Fibroblast of upper back skin (primary cell): ENCODE data around the gene KDSR.
A peak's percentile ranks its signal among the peaks of the same experiment; 100 is the strongest.

ENCODE experiments used
- DNase-seq: peaks from one replicate; pipeline ENCODE4 v3.0.0-alpha.2; 2013

KDSR gene, protein sequence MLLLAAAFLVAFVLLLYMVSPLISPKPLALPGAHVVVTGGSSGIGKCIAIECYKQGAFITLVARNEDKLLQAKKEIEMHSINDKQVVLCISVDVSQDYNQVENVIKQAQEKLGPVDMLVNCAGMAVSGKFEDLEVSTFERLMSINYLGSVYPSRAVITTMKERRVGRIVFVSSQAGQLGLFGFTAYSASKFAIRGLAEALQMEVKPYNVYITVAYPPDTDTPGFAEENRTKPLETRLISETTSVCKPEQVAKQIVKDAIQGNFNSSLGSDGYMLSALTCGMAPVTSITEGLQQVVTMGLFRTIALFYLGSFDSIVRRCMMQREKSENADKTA

DNA sequence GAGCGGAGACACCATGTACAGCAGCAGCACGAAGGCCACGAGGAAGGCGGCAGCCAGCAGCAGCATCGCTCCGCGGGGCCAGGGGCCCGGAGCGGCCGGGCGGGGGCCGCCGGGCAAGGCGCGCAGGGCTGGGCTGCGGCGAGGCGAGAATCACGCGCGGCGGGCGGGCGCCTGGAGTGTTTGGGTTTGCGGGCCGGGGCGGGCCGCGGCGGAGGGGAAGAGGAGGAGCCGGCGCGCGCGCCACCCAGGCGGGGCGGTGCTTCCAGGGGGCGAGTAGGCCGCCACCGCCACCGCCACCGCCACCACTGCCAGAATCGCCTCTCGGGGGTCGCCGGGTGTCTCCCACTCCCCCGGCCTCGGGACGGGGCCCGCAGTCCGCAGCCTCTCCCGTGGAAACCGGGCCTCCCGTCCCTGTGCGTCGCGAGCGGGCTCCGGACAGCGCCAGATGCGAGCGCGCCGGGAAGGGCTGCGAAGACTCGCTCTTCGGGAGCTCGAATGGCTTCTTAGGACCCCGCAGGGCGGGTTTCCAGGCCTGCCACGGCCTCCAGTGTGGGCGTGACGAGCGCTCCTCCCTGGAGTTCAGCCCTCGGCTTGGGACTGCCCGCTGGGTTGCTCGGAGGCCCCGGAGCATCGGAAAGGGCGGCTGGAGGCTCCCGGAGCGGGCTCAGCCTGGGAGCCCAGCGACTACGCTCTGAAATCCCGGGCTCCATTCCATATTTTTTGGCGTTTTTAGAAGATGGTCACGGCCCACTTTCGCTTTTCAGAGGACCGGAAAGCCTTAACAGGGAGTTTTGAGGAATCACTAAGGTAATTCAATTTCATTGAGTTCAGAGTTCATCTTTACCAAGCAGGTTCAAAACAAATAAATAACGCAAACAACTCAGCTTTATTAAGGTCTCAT lies at the start of gene KDSR:
KDSR (minus strand) TSS at position 154 of the 901 bp plus-strand sequence; CDS start at position 66, 88 bp downstream.
- peak; percentile 99 for DNase-seq

- DNase-seq: no peak
Observed at GRCh38 chr18:63412953-63413352, 45.9 kb upstream of the KDSR start.

- DNase-seq: peak; percentile 72
Observed at GRCh38 chr18:63410792-63411191, 43.8 kb upstream of the KDSR start.

DNA sequence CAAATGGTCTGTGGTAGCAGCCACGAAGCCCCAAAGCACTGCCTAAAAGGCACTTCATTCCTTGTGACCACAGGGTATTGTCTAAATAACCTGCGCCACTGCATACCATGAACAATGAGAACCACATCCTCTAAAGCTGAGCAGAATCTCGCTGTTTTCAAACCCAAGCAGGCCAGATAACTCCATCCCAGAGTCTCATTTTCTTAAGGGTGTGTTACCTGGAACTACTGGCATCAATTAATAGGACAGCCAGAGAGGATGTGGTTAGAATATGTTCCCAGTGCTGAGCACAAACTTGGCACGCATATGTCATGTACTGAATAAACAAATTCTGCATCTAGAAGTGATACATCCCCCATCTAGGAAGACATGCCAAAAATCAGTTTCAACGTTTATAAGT lies 42.3 kb upstream of the KDSR start:
- DNase-seq: no peak

GRCh38 chr18:63407734-63408133 lies 40.7 kb upstream of the KDSR start:
- DNase-seq: no peak

GRCh38 chr18:63405986-63406385 lies 39.0 kb upstream of the KDSR start:
- no peak for DNase-seq

DNA sequence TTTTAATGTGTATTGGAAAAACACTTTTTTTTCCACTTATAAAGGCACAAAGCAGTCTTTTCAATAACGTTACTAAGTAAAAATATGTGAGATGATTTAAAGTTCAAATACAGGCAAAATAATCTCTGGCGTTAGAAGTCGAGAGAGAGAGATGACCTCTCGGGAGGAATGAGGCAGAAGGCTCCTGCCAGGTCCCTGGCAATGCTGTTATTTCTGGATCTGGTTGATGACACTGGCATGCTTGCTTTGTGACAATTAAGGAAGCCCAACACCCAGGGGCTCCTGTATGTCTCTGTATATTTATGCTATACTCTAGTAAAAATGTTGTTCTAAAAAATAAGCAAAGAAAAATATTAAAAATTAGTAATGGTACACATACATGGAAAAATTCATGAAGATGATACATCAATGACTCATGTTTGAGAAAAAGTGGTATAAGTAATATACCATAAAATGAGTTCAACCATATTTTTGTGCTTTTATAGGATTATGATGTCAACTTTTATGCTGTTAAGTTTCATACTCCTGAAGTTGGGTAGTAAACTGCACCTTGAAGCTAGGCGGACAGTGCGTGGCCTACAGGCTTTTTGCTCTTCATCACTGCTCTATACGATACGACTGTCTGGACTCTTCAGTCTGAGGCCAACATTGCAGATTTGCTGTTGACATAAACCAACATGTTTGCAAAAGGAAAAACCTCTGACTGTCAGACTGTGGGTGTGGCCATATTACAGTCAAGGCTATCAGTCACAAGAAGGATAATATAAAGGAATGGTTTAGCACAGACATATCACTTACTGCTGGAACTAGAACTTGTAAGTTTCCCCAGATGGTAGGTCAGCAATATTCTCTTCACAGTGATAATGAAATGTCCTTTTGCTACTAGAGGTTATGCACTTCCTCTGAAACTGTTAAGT lies 35.5 kb upstream of the KDSR start:
- DNase-seq: no peak

GRCh38 chr18:63399300-63399699 lies 32.3 kb upstream of the KDSR start:
- no peak for DNase-seq

GRCh38 chr18:63397349-63397748 lies 30.3 kb upstream of the KDSR start:
- no peak for DNase-seq

GRCh38 chr18:63395503-63395902 lies 28.5 kb upstream of the KDSR start:
- DNase-seq: no peak

GRCh38 chr18:63394954-63395353 lies 27.9 kb upstream of the KDSR start:
- DNase-seq: no peak

GRCh38 chr18:63387861-63388260 lies 20.9 kb upstream of the KDSR start:
- no peak for DNase-seq

- DNase-seq: no peak
Observed at GRCh38 chr18:63382843-63383242, 15.8 kb upstream of the KDSR start.

GRCh38 chr18:63379639-63379962 lies 12.6 kb upstream of the KDSR start:
- no peak for DNase-seq

GRCh38 chr18:63378919-63379638 lies 12.1 kb upstream of the KDSR start:
- no peak for DNase-seq

DNA sequence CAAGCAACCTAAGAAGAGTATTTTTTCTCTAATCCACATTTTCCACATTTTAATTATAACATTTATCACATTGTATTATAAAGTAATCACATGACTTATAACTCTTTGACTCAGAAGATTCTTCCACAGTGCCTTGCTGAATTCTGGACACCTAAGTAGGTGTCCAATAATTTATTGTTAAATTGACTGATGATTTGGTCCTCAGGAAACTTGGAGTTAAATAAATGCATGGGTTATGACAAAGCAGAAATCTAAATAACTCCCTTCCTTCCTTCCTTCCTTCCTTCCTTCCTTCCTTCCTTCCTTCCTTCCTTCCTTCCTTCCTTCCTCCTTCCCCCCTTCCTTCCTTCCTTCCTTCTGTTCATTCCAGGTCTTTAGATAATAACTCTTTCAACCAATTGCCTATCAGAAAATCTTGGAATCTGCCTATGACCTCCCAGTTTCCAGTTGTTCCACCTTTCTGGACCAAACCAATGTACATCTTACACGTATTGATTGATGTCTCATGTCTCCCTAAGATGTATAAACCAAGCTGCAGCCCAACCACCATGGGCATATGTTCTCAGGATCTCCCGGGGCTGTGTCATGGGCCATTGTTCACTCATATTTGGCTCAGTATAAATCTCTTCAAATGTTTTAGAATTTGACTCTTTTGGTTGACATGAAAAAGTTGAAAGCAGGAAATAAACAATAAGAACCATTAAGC lies 10.4 kb upstream of the KDSR start:
- DNase-seq: no peak

- DNase-seq: peak; percentile 50
Observed at GRCh38 chr18:63376538-63376937, 9.5 kb upstream of the KDSR start.

- peak; percentile 28 for DNase-seq
Observed at GRCh38 chr18:63374540-63374939, 7.5 kb upstream of the KDSR start.

GRCh38 chr18:63373161-63373560 lies 6.2 kb upstream of the KDSR start:
- no peak for DNase-seq

- no peak for DNase-seq
Observed at GRCh38 chr18:63368611-63369010, 1.6 kb upstream of the KDSR start.

DNA sequence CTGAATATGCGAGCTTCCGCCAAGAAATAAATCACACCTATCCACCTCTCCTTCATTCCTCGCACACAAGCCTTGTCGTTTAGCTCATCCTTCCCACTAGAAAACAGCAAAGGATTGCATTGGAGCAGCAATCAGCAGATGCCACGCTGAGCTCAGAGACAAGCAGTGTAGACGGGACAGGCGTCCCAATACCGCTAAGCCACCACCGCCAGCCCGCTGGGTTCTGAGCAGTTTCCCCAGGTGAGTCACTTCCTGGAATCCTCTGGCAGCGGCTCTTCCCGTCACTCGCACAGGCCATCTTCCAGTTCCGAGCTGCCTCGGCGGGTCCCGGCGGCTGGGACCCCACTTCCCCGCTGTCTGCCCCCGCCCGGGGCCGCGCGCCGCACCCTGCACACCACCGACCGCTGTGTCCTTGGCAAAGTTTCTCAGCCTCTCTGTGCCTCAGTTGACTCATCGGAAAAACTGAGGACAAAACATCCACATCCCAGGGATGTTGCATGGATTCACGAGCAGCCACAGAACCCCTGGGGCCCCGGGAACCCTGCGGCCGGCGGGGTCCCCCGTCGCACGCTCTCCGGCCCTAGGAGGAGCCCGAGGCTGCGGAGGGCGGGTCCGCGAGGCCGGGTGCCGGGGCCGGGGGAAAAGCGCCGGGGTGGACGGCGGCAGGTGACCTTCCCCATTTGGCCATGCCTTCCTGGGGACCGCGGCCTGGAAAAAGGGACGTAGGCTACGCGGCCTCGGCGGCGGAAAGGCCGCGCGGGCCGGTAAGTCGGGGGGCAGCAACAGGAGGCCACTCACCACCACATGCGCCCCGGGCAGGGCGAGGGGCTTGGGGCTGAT lies 573 bp downstream of the KDSR start:
- peak; percentile 69 for DNase-seq
